A375 (cell line): ENCODE measurements around the gene ZNF606. TPM values are rescaled to one million over a fixed set of nuclear protein-coding genes. Genes with fewer than 3 reads are reported as not detected.

Experiments used
- total RNA-seq: library from RNA; depleted of rRNA; stranded (reverse); fragments of >200 nt; shearing (Covaris generic); gene quantifications from 2 replicates; pipeline ENCODE4 v1.2.3, GENCODE V29; 2014; rRNA removed

ZNF606 gene
- 6.1 and 11.5 TPM in 2 replicates for total RNA-seq

DNA sequence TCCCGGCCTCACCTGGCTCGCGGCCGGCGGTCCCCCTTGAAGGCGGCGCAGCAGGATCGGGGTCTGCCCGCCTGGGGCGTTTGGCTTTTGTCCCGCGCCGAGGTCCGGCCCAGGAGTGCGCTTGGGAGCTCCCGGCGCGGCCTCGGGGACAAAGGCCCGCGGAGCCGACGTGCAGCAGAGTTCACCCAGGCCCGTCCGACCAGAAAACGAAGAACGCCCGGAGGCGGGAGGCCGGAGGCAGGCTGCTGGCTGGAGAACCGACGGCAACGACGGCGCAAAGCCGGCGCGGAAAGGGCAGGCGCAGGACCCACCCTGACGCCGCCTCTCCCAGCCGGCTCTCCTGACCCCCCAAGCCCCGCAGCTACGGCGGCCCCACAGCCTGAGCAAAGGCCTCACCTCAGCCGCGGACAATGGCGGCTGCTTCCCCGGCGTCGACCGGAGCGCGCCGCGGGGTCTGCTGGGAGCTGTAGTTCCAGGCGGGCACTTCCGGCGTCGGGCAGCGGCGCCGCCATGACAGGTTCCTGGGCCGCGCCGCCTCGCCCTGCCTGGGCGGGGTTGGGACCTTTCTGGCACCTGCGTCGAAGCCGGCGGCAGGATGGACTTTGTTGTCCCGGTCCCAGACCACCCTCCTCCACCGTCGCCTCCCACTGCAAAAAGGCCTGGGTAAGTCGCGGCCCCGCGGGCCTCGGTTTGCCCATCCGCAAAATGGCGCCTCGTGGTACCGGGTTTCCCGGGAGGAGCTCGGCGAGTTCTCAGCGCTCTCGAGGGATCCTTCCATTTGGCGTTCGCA is at the start of gene ZNF606:
ZNF606 (minus strand) TSS at position 437 of the 790 bp plus-strand sequence. CDS start 1,501 bp downstream, outside the sequence.

DNA sequence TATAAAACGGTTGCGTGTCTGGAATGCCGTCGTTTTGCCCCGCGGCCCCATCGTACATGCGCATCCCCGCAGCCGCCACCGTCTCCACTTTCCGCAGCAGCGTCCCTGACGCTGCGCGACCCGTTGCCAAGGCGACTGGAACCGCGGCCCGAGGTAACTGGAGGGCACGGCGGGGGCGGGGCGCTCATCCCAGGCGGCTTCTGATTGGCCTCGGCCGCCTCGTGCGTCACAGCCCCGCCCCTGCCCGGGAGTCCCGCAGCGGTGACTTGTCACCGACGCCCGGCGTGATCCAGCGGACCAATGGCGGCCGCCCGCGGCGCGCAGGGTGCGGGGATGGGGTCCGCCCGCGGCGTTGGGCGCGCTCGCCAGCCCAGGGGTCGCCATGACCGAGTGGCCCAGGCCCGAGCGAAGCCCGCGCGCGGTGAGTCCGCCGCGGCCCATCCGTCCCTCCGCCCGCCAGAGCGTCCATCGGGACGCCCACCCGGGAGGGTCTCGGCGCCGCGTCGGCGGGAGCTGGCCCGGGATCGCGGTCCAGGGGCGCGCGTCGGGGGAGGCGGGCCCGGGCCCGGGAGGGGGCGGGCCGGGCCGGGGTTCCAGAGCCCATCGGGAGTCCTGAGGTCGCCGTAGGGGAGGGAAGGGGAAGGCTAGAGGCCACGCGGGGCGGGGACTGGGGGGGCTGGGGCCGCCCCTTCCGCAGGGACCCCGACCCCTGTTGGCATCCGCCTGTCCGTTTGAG is 31.3 kb upstream of the ZNF606 start, which contains the start of gene ZSCAN1:
ZSCAN1 (plus strand) TSS at position 285 of the 736 bp plus-strand sequence. CDS start 3,812 bp downstream, outside the sequence.

DNA sequence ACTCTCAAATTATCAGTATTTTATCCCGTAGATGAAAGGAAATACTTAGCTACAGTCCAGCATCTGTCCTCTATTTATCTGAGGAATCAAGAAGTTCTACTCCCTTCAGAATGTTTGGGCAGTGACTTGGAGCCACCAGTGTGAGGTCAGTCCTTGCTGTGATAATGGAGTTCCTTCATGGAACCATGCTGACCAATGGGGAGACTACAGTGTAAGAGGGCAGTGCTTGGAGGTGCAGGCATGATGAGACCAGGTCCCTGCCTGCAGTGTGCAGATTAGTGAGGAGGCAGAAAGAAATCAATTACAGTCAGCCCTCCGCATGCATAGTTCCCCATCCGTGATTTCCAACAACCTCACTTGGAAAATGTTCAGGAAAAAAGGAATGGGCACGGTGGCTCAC is 28.2 kb downstream of the ZNF606 start, which contains the start of gene C19orf18:
C19orf18 (minus strand) TSS at position 101 of the 400 bp plus-strand sequence. CDS start 102 bp downstream, outside the sequence.

DNA sequence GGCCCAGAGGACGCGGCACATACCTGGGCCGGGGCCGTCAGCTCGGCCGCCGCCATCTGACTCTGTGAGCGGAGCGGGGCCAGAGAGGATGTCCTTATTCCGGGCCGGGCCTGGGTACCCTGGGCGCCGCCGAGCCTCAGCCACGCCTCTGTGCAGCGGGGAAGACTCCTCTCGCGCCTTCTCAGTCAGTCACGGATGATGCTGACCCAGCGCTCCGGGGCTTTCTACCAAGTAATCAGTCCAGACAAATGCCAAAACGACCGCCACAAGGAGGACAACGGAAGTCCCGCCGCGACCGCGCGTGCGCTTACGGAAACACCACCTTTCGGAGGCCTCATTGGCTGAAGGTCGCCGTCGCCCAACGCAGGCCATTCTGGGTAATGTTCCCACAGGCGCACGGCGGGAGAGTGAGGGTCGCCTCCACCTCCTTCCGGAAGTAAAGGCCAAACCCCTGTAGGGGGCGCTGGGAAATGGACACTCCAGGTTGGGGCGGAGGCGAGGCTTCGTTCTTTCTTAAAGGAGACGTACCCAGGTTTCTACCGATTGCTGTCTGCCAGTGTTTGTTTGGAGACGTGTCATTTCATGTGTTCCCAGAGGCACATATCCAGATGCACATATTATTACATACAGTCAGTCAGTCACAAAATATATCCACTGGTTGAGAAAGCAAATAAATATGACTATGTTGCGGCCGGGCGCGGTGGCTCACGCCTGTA is 55.0 kb downstream of the ZNF606 start, which contains the start of gene ZNF256:
ZNF256 (minus strand) TSS at position 288 of the 716 bp plus-strand sequence; CDS start at position 56, 232 bp downstream.

DNA sequence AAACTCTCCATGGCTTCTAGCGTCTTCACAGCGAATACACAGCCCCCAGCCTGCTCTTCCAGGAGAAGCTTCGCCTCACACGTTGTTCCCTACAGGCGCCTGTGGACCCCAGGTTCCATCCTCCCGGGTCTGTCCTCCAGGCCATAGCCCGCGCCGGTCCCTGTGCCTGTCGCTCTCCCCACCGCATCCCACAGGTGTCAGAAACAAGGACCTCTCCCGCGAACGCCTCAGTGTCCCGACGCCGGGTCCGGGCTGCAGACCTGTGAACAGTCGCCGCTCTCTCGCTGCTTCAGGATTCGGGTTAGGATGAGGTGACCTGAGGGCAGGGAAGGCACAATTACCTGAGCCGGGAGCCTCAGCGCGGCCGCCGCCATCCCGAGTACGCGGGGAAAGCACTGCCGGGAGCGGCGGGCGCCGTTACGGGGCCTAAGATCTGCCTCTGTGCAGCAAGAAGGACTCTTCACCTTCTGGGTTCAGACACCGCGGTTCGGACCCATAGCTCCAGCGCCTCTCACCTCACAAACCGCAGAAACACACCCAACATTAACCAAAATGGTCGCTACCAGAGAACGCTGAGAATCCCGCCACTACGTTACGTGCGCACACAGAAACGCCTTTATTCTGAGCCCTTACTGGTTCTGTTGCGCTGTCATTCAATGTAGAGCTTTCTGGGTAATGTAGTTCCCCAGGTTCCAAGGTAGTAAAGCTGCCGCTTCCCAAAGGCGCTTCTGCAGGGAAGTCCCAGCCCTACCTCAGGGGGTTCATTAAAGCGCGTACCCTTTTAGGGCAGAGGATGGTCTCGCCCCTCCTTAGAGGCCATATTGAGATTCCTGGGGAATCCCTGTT is 67.6 kb downstream of the ZNF606 start, which contains the start of gene ZNF418:
ZNF418 (minus strand) TSS at position 583 of the 846 bp plus-strand sequence. CDS start 1,580 bp downstream, outside the sequence.

Other genes starting within 250 kb of the ZNF606 start
- gene ZNF586, start 233.1 kb downstream of the ZNF606 start, total RNA-seq, result 16.2 TPM in 2 replicates
- 4.9 and 6.2 TPM in 2 replicates for gene ZNF552, start 187.9 kb downstream of the ZNF606 start, total RNA-seq
- gene ZNF587B, start 172.5 kb downstream of the ZNF606 start, total RNA-seq, result 32.2 and 37.8 TPM in 2 replicates
- 12.9 and 16.9 TPM in 2 replicates for gene ZNF587, start 153.0 kb downstream of the ZNF606 start, total RNA-seq
- gene ZNF814, start 113.8 kb downstream of the ZNF606 start, total RNA-seq, result 26.4 and 28.7 TPM in 2 replicates
- 8.6 and 12.9 TPM in 2 replicates for gene ZNF417, start 86.2 kb downstream of the ZNF606 start, total RNA-seq
- 4.6 and 5.4 TPM in 2 replicates for gene ZNF418, start 67.4 kb downstream of the ZNF606 start, total RNA-seq
- 5.4 and 8.6 TPM in 2 replicates for gene ZNF256, start 55.1 kb downstream of the ZNF606 start, total RNA-seq
- not detected in 2 replicates for gene C19orf18, start 28.3 kb downstream of the ZNF606 start, total RNA-seq
- not detected in 2 replicates for gene ZSCAN1, start 31.2 kb upstream of the ZNF606 start, total RNA-seq
- gene ZNF135, start 56.5 kb upstream of the ZNF606 start, total RNA-seq, result 0.34 and 0.56 TPM in 2 replicates
- 24.5 and 27.3 TPM in 2 replicates for gene ZSCAN18, start 95.4 kb upstream of the ZNF606 start, total RNA-seq
- gene ZNF329, start 148.0 kb upstream of the ZNF606 start, total RNA-seq, result 10.2 and 10.9 TPM in 2 replicates
- 31.2 and 31.4 TPM in 2 replicates for gene ZNF274, start 180.2 kb upstream of the ZNF606 start, total RNA-seq
- 59.9 and 84.8 TPM in 2 replicates for gene ZNF544, start 226.1 kb upstream of the ZNF606 start, total RNA-seq